Measurements from ENCODE around the gene AMIGO2.
"Not testable (repeated sequence)": the region's sequence is repeated elsewhere in the genome, so short reads cannot be mapped to it uniquely, and the experiment has no call there.

The AMIGO2 gene, protein sequence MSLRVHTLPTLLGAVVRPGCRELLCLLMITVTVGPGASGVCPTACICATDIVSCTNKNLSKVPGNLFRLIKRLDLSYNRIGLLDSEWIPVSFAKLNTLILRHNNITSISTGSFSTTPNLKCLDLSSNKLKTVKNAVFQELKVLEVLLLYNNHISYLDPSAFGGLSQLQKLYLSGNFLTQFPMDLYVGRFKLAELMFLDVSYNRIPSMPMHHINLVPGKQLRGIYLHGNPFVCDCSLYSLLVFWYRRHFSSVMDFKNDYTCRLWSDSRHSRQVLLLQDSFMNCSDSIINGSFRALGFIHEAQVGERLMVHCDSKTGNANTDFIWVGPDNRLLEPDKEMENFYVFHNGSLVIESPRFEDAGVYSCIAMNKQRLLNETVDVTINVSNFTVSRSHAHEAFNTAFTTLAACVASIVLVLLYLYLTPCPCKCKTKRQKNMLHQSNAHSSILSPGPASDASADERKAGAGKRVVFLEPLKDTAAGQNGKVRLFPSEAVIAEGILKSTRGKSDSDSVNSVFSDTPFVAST

DNA sequence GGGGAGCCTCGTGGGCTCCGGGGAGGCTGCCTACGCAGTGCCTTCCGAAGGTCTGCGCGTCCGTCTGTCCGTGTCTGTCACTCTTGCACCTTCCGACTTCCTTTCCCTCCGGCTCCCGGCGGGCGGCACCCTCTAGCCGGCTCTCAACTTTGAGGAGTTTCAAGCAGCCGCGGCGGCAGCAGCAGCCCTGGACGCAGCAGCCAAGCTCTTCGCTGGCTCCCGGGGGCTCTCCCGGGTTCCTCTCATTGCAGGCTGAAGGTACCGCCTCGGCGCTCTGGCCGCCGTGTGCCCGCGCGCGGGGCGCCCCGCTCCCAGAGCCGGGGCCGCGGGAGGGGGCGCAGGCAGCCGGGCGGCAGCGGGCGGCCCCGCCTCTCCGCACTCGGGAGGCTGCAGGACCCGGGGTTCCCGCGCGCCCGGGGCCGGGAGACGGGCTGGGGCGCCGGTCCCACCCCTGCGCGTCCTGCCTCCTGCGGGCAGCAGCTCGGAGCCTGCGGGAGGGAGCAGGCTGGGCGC lies at the start of gene AMIGO2, which contains the start of gene PCED1B:
AMIGO2 (minus strand) TSS at position 492 of the 513 bp plus-strand sequence. CDS start 957 bp downstream, outside the sequence.
PCED1B (plus strand) TSS at position 154 of the 513 bp plus-strand sequence. CDS start 155,443 bp downstream, outside the sequence.
- ATAC-seq: peak; percentile 41 to 52

GRCh38 chr12:47126246-47126645 lies 46.5 kb upstream of the AMIGO2 start:
- no peak for ATAC-seq

DNA sequence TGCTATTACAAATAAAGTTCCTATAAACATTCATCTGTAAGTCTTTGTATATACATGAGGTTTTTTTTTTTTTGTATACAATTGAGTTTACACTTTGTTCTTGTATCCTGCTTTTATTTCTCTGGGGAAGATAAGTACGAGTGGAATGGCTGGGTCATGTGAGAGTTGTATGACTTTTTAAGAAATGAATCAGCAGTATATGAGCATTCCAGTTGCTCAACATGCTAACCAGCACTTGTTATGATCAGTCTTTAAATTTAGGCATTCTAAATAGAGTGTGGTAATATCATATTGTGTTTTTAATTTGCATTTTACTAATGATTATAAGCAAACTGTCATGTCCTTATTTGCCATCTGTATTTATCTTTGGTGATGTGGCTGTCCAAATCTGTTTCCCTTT lies 44.7 kb upstream of the AMIGO2 start:
- ATAC-seq: no peak

DNA sequence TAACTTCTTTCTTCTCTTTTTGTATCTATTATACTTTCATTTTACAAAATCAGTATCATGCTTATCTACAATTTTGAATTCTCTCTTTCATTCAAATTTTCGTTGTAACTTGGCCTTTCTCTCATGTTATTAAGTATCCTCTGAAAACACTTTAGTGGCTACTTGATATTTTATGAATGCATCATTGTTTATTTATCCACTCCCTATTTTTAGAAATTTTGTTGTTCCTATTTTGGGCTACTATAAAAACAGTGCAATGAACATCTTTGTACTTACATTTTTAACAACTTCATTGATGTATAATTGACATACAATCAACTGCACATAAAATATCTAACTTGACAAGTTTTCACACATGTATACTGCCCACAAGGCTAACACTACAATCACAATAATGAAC lies 44.0 kb upstream of the AMIGO2 start:
- ATAC-seq: no peak

DNA sequence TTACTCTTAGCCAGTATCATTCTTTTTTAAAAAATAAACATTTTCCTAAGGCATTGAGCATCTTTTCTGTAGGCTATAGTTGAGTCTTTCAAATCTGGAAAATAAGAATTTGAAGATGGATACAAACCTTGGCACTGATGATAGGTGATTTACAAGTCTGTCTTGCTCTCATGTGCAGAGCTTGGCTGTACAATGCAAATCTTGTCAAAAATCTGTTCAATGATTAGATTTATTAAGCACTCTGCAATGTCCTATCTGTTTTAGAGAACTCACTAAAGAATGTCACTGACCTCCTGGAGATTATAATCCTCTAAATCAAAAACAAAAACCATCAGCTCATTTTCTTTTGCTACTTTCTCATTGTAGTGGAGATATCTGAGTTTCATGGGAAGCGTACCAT lies 42.8 kb upstream of the AMIGO2 start:
- ATAC-seq: no peak

- peak; percentile 81 to 83 for ATAC-seq
These were observed 41.4 kb upstream of the AMIGO2 start for GRCh38 chr12:47121146-47121545.

DNA sequence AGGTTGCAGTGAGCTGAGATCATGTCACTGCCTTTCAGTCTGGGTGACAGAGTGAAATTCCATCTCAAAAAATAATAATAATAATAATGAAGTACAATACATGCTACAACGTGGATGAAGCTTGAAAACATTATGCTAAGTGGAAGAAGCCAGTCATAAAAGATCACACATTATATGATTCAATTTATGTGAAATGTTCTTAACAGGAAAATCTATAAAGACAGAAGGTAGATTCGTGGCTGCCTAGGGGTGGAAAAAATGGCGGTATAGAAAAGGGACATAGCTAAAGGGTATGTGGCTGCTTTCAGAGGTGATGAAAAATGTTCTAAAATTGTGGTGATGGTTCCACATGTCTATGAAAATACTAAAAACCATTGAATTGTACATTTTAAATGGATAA lies 41.0 kb upstream of the AMIGO2 start:
- ATAC-seq: peak; percentile 77 to 81

GRCh38 chr12:47117305-47117704 lies 37.5 kb upstream of the AMIGO2 start:
- not testable (repeated sequence) for ATAC-seq

- ATAC-seq: no peak
These were observed 34.7 kb upstream of the AMIGO2 start for GRCh38 chr12:47114481-47114892.

DNA sequence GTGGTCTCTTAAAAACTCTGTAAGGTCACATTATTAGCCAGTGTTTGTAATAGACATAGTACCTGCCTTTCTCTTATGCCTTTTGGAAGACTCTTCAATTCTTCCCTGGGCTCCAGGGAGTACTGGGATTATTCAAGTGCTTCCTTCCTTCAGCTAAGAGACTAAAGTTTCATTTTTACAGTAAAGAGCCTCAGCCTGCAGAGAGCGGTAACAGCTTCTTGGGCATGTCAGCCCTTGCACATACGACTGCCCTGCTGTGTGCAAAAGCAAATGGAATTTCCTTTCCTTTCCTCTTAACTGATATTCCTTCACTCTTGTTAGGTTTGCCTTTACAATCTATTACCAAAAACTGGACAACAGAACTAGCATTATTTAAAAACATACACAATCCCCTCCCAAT lies 32.9 kb upstream of the AMIGO2 start:
- ATAC-seq: no peak

- no peak for ATAC-seq
These were observed 32.1 kb upstream of the AMIGO2 start for GRCh38 chr12:47111854-47112253.

DNA sequence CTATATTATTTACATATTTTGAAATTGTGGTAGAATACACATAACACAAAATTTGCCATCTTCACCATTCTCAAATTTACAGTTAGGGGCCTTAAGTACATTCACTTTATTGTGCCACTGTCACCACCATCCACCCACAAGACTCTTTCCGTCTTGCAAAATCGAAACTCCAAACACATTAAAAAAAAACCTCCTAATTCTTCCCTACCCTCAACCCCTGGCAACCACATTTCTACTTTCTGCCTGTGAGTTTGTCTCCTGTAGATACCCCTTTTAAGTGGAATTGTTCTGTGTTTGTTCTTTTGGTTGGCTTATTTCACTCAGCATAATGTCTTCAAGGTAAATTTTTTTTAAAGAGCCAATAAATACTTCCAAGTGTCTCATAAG lies 31.6 kb upstream of the AMIGO2 start:
- ATAC-seq: peak; percentile 41 to 60

- ATAC-seq: peak in 1 of 2 donors; percentile 24
These were observed 31.1 kb upstream of the AMIGO2 start for GRCh38 chr12:47110718-47111391.

GRCh38 chr12:47110011-47110541 lies 30.3 kb upstream of the AMIGO2 start:
- no peak for ATAC-seq

DNA sequence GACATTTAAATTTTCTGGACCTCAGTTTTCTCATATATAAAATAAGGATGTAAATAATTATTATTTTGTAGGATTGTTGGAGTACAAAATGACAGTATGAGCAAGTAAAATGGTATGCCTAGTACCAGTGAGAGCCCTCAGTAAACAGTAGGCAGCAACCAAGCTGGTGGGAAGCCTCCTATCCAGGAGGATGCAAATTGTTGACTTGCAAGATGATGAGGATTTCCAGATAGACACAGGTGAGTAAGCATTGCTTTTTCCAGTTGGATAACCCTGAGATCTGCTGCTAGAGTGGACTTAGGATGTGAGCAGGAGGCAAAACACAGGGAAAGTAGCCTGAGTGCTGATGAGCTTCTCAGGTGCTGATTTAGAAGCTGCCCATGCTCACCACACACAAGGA lies 28.2 kb upstream of the AMIGO2 start:
- no peak for ATAC-seq

GRCh38 chr12:47107446-47107845 lies 27.7 kb upstream of the AMIGO2 start:
- no peak for ATAC-seq

- ATAC-seq: no peak
These were observed 26.3 kb upstream of the AMIGO2 start for GRCh38 chr12:47105914-47106674.

DNA sequence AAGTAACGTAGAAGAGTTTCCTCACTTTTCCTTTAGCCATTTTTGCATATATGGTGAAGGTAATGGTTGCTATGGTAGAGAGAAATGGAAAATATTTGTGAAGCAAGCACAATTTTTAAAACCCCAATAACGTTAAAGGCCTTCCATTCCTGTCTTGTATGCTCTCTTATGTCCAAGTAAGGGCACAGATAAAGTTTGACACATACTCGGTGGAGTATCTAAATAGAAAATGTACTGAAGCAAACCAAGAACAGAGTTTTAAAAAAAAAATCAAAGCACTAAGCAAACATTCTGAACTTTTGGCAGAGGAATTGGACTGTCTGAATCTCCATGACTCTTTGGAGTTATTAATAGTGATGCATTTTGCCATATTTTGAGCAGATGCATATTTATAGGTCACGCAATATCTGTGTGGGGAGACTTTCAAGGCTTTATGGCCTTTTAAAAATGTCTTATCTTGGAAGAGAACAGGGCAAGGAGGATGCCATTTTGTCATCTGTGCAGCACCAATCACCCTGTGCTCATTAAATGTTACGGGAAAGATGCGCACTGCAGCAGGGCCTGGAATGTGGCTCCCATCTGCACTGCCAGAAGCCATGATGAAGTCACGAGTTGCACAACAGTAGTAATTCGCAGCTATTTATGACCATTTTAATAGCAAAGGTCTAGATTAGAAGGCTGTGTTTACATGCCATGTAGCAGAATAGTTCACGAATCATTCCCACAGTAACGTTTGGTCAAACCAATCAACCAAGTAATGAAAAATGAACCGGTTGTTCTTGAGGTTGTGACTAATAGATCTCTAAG lies 23.3 kb upstream of the AMIGO2 start:
- ATAC-seq: no peak

DNA sequence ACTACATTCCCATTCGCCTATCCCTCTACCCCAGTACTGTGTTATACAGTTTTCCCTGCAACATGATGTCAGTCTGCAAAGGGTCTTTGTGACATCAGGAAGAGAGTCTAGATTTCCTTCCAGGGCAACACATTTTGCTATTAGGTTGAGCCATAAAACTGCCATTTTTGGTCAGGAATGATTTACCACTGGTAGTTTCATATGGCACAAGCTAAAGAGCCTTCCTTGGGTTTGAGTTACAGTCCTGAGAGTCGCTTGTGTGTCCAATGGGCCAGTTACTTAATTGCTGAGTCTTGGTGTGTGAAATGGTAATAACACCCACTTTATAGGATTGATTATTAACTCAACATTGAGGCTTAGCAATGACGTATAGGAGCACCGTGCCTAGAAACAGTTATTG lies 22.6 kb upstream of the AMIGO2 start:
- no peak for ATAC-seq

- ATAC-seq: no peak
These were observed 20.4 kb upstream of the AMIGO2 start for GRCh38 chr12:47100160-47100559.

- no peak for ATAC-seq
These were observed 19.9 kb upstream of the AMIGO2 start for GRCh38 chr12:47099610-47100009.

DNA sequence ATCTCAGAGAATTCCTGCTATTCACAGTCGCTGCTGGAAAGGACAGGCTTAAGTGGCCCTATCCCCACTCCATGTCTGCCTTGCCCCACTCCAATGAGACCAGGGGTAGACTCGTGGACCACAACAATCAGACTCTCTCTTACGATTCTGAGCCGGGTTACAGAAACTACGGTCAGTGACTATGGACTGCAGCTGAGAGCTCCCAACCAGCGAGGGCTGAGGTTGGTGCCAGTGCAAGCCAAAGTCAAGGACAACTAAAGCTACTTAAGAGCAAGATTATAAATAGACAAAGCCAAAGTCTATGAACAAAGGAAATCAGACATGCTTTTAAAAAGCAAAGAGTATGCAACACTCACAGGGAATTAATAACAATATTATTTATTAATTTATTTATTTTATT lies 18.3 kb upstream of the AMIGO2 start:
- no peak for ATAC-seq
